ENCODE data around the gene ADCK2.
"Not testable (repeated sequence)": the region's sequence is repeated elsewhere in the genome, so short reads cannot be mapped to it uniquely, and the experiment has no call there.

The ADCK2 gene

GRCh38 chr7:140674899-140675701, 2.4 kb downstream of the ADCK2 start:
- no peak for DNase-seq

- no peak for DNase-seq
Observed at GRCh38 chr7:140675726-140676125, 3.0 kb downstream of the ADCK2 start.

GRCh38 chr7:140676306-140676705, 3.6 kb downstream of the ADCK2 start:
- DNase-seq = no peak

DNA sequence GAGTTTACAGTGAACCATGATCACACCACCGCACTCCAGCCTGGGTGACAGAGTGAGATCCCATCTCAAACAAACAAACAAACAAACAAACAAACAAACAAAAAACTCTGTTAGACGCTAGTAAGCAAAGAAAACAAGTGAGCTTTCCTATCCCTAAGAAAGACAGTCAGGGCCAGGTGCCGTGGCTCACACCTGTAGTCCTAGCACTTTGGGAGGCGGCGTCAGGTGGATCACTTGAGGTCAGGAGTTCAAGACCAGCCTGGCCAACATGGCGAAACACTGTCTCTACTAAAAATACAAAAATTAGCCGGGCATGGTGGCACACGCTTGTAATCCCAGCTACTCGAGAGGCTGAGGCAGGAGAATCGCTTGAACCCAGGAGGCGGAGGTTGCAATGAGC, 4.2 kb downstream of the ADCK2 start:
- DNase-seq = not testable (repeated sequence)

- no peak for DNase-seq
Observed at GRCh38 chr7:140677496-140677895, 4.8 kb downstream of the ADCK2 start.

DNA sequence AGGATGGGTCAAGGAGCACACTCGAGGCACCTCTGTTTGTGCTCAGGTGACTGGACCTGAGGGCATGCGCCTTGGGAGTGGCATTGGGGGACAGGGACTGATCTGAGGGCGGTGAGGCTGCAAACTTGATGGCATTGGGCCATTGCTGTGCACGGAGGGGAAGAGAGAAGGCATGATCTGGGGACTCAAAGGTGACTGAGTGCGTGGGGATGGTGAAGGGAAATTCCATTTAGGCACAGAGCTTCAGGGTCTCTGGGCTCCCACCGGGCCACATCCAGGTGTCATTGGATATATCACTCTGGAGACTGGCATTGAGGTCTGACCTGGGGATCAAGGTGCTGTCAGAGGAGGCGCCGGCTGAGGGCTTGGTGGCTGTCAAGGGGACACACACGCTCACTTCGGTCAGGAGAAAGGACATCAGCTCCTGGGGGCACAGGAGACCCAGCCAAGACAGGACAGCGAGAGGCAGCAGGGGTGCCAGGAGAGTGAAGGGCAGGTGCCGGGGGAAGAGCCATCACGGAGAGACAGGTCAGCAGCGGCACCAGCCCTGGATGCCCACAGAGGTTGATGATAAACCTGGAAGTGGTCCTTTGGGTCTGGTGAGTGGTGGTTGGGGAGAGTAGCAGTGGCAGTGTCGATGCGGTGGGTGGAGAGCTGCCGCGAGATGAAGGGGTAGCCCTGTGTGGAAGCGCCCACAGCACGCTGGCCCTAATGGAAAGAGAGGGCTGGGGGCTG, 5.5 kb downstream of the ADCK2 start:
- DNase-seq = no peak

DNA sequence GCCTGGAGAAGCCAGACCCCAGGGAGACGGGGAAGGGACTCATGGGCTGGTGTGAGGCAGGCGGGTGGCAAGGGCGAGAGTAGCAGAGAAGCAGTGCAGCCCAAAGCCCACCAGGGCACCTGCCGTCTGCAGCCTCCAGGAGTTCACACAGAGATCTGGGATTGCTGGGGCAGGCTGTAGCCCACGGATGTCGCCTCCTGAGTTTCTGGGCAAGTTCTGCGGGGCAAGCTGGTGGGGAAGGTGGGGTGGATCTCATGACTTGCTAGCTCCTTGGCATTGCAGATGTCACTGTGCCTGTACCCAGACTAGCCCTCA, 6.0 kb downstream of the ADCK2 start:
- no peak for DNase-seq

DNA sequence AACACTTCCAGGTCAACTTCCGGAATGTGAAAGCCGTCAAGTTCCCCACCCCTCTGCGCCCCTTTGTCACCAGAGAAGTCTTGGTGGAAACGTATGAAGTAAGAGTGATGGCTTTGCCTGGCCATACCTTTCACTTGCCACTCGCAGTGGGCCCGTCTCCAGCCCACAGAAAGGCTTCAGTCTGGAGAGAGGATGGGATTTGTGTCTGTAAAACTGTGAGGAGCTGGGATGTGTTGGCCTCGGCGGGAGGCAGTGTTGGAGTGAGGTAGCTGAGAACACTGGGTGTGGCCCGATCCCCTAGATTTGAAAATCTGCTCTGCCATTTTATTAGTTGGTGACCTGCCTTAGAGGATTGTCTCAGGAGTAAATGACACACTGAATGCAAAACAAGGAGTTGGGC, 6.4 kb downstream of the ADCK2 start:
- no peak for DNase-seq

DNA sequence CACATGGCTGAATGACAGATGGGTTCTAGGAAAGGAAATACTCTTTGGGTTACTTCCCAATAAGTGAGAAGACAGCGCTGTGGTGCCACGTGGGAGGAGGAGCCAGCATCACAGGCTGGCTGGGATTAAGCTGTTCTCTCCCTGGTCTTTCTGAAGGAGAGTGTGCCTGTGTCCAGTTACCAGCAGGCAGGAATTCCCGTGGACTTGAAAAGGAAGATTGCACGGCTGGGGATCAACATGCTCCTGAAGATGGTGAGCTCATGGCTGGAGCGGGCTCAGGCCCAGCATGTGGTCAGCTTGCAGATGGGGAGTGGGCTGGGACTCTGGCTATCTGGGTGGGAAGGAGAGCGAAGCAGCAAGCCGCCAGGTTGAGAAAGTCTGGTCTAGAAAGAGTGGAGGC, 8.1 kb downstream of the ADCK2 start:
- DNase-seq = no peak

GRCh38 chr7:140681766-140682165, 9.0 kb downstream of the ADCK2 start:
- no peak for DNase-seq

GRCh38 chr7:140683657-140684056, 10.9 kb downstream of the ADCK2 start:
- no peak for DNase-seq

DNA sequence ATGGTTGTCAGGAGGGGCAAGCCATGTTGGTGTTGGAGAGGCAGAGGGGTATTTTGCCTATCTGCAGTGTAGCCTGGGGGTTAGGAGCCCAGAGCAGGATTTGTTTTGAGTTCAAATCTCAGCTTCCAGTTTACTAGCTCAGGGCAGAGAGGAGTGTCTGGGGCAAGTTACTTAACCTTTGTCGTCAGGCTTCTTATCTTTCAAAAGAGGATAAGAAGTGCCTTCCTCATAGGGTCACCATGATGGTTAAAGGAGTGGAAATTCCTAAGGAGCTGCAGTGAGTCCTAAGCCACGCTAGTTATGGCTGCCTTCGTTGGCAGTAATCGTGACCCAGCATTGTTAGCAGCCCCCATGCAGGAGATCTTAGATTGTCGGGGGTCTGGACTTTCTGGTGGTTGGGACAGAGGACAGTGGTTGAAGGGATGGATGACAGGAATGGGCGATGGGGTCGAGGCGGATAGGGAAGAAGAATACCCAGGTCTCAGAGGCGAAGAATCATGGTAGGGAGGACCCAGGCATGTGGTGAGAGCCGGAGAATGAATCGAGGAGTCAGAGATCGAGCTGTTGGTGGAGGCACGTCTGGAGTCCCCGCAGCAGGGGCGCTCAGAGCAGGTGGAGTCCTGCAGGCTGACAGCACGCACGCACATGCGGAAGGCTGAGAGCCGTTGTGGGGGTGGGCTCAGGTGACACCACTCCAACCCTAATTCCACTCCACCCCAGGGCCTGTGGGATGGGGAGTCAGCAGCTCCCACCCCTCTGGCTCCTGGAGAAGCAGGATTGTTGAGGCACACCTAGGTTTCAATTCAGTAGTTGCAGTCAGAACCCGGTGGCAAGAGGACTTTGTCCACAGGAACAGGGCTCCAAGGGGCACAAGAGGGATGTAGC, 11.6 kb downstream of the ADCK2 start:
- no peak for DNase-seq

DNA sequence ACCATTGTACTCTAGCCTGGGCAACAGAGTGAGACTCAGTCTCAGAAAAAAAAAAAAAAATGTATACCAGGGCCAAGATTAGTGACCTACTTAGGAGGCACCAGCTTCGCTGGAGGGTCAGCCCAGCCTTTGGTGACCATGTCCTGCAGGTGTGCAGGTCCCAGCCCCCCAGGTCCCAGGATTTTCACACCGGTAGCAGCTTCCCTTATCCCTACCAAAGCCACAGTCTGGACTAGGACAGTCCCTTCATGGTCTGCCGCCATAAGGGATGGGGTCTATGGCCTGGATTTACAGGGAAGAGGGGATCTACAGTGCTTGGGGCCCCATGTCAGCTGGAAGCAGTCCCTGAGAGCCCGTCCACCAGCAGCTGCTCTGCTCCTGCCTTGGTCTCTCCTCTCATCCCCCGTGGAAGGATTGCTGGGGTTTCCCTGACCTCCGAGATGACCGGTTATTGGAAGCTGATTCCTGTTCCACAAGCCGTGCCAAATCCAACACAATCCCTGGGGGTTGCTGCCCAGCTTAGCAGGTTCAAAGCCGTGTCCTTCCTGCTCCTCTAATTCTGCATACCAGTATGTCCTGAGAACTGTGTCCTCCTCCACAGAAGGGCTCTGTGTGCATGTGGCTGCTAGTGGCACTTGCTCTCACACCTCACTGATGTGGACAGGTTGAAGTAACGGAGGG, 12.8 kb downstream of the ADCK2 start:
- no peak for DNase-seq

GRCh38 chr7:140686921-140687320, 14.2 kb downstream of the ADCK2 start:
- no peak for DNase-seq

- DNase-seq = no peak
Observed at GRCh38 chr7:140688341-140688740, 15.6 kb downstream of the ADCK2 start.

GRCh38 chr7:140689199-140690152, 16.7 kb downstream of the ADCK2 start:
- DNase-seq = no peak

DNA sequence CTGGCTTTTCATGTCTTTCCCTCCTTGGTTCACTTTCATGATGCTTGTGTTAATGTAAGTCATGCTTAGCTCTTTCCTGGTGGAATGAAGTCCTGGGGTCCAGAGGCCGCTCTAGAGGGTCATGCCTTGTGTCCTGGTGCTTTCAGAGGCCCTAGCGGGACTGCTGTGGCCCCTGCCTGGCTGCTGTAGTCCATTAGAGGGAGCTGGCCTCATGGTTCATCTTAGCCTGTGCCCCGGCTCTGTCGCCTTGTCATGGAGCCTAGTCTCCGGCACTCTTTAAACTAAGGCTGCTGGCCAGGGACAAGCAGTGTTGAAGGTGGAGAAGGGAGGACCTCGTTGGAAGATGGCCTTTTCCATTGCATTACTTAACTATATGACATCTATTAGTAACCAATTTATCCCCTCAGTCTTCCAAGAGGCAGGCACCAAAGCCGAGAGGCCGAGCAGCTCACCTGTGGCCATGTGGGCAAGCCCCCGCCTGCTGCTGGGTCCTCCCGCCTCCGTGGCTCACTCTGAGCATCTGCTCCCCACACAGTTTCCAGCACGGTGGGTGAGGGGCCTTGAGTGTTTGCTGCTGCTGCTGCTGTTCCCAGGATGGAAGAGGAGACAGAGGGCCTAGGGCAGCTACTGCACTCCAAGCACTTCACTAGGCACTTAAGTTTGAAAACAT, 18.8 kb downstream of the ADCK2 start:
- DNase-seq = no peak

GRCh38 chr7:140693849-140694248, 21.1 kb downstream of the ADCK2 start:
- not testable (repeated sequence) for DNase-seq

DNA sequence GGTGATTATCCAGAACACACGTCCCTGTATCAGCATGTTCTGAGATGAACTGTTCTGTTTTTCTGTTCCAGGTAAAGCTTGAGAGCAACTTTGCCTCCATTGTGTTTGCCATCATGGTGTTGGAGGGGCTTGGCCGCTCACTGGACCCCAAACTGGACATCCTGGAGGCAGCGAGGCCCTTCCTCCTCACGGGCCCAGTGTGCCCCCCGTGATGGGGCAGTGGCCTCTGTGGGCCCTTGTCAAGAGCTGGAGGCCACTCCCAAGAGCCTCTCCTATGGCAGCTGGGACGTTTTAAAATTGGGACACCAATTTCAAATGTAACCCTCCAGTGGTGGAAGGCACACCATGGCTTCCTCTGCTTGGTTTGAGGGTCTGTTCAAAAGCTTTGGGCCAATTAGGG, 21.8 kb downstream of the ADCK2 start:
- DNase-seq = no peak

GRCh38 chr7:140695381-140695780, 22.6 kb downstream of the ADCK2 start:
- no peak for DNase-seq

GRCh38 chr7:140696024-140696679, 23.4 kb downstream of the ADCK2 start:
- DNase-seq = no peak

Measured in KG1 (cell line).